Measurements from ENCODE around the gene THSD7B. TPM values are rescaled to one million over a fixed set of nuclear protein-coding genes. Genes with fewer than 3 reads are reported as not detected.

Gene THSD7B
- polyA plus RNA-seq, 2 of the 4 experiments (the other 2 are of a cell fraction), result not detected

DNA sequence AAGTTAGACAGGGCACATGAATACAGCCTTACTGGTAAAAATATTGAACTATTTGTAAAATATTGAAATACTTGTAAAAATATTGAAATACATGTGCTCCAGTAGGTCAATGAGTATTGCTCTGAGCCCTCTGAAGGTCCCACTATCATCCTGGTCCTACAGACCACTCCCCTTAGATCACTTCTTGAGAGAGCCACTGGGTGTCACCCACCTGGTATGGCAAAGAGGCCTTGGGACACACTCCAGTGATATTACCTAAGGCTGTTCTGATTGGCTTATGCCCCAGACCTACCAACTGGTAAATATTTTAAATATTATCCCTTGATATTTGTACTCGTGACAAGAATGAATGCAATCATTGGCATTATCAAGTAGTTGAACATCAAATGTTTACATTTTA, 5.0 kb downstream of the THSD7B start:
- ATAC-seq (no peak), FAIRE-seq (no peak), DNase-seq (ENCODE audit: low read depth in 1 of 2, low spot score in 1 of 2) (no peak)
- TF ChIP-seq KDM5A (IDR thresholded peaks at IDR 0.05) (no peak), ZFP36 (IDR thresholded peaks at IDR 0.05; ENCODE audit: borderline replicate concordance, partially characterized antibody) (no peak), EHMT2 (IDR thresholded peaks at IDR 0.05; ENCODE audit: low read depth) (no peak), GATA3 (IDR thresholded peaks at IDR 0.05; ENCODE audit: borderline replicate concordance) (no peak), ZNF302 (CRISPR knock-in tag; IDR thresholded peaks at IDR 0.05) (no peak), TFCP2L1 (CRISPR knock-in tag; IDR thresholded peaks at IDR 0.05) (no peak)
- TF ChIP-seq, protein P1, sequence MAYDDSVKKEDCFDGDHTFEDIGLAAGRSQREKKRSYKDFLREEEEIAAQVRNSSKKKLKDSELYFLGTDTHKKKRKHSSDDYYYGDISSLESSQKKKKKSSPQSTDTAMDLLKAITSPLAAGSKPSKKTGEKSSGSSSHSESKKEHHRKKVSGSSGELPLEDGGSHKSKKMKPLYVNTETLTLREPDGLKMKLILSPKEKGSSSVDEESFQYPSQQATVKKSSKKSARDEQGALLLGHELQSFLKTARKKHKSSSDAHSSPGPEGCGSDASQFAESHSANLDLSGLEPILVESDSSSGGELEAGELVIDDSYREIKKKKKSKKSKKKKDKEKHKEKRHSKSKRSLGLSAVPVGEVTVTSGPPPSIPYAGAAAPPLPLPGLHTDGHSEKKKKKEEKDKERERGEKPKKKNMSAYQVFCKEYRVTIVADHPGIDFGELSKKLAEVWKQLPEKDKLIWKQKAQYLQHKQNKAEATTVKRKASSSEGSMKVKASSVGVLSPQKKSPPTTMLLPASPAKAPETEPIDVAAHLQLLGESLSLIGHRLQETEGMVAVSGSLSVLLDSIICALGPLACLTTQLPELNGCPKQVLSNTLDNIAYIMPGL (CRISPR knock-in tag; IDR thresholded peaks at IDR 0.05; ENCODE audit: borderline replicate concordance), result no peak
- Histone ChIP-seq H3K4me2 (no peak overlapping the region), H3K9me3 (no peaks in the 10 kb centered on the region), H3K27ac (no peak overlapping the region), H3K4me1 (no peaks in the 10 kb centered on the region), H3K4me3 (no peak overlapping the region)
- ChIA-PET POLR2A (no interaction called here), CTCF (no interaction called here)
- WGBS (ENCODE audit: missing lambda C conversion rate), result 0% methylated on average over 1 of the region's 1 CpG

DNA sequence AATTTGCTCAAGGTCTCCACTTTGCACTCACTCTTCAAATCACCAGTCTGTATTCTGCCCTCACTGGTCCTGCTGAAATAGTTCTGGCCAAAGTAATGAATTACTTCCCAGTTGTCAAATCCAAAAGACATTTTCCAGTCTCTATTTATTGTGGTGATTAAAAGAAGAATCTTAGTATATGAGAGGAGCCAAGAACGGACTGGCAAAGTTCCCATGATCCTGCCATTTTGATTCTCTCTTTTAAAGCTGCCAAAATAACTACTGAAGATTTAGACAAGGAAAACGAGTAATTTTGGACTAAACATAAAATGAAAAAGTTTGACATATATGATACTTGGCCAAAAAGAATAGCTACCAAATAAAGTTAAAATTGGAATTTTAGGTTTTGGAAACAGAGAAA, 12.0 kb downstream of the THSD7B start:
- CTCF ChIA-PET, result no interaction called here
- FAIRE-seq, result no peak
- WGBS (ENCODE audit: missing lambda C conversion rate), result 0% methylated on average over 2 of the region's 2 CpGs

GRCh38 chr2:136783856-136784255, 18.5 kb downstream of the THSD7B start:
- DNase-seq (ENCODE audit: low read depth in 1 of 2, low spot score in 1 of 2), result no peak
- H3K4me3 ChIP-seq, result no peak overlapping the region
- POLR2A ChIA-PET, result no interaction called here
- no peak overlapping the region for H3K4me2 ChIP-seq
- 0% methylated on average over 4 of the region's 4 CpGs for WGBS (ENCODE audit: missing lambda C conversion rate)
- TF ChIP-seq RARB (CRISPR knock-in tag; IDR thresholded peaks at IDR 0.05), result no peak
- TF ChIP-seq, protein P2, sequence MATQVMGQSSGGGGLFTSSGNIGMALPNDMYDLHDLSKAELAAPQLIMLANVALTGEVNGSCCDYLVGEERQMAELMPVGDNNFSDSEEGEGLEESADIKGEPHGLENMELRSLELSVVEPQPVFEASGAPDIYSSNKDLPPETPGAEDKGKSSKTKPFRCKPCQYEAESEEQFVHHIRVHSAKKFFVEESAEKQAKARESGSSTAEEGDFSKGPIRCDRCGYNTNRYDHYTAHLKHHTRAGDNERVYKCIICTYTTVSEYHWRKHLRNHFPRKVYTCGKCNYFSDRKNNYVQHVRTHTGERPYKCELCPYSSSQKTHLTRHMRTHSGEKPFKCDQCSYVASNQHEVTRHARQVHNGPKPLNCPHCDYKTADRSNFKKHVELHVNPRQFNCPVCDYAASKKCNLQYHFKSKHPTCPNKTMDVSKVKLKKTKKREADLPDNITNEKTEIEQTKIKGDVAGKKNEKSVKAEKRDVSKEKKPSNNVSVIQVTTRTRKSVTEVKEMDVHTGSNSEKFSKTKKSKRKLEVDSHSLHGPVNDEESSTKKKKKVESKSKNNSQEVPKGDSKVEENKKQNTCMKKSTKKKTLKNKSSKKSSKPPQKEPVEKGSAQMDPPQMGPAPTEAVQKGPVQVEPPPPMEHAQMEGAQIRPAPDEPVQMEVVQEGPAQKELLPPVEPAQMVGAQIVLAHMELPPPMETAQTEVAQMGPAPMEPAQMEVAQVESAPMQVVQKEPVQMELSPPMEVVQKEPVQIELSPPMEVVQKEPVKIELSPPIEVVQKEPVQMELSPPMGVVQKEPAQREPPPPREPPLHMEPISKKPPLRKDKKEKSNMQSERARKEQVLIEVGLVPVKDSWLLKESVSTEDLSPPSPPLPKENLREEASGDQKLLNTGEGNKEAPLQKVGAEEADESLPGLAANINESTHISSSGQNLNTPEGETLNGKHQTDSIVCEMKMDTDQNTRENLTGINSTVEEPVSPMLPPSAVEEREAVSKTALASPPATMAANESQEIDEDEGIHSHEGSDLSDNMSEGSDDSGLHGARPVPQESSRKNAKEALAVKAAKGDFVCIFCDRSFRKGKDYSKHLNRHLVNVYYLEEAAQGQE (IDR thresholded peaks at IDR 0.05), result no peak
- TF ChIP-seq RFX5 (IDR thresholded peaks at IDR 0.05), result no peak
- no peak for TF ChIP-seq HOXB5 (CRISPR knock-in tag; IDR thresholded peaks at IDR 0.05)
- no peak for TF ChIP-seq RNF2 (IDR thresholded peaks at IDR 0.05; ENCODE audit: borderline replicate concordance, low read depth)
- TF ChIP-seq CBX2 (IDR thresholded peaks at IDR 0.05; ENCODE audit: borderline replicate concordance, low read depth), result no peak
- no peak for TF ChIP-seq BHLHE40 (IDR thresholded peaks at IDR 0.05; ENCODE audit: low read depth, low read length)
- no peak for TF ChIP-seq ZC3H11A (IDR thresholded peaks at IDR 0.05)
- TF ChIP-seq HOXA7 (CRISPR knock-in tag; IDR thresholded peaks at IDR 0.05), result no peak
- no peaks in the 10 kb centered on the region for H3K4me1 ChIP-seq
- FAIRE-seq, result no peak
- CTCF ChIA-PET, result no interaction called here
- H3K9me3 ChIP-seq, result no peaks in the 10 kb centered on the region
- H3K27ac ChIP-seq, result no peak overlapping the region
- no peak for ATAC-seq

More for the DNA sequence above, 12.0 kb downstream of the THSD7B start:
- Histone ChIP-seq H3K27ac (no peak overlapping the region), H3K9me3 (no peaks in the 10 kb centered on the region), H3K4me2 (no peak overlapping the region), H3K4me3 (no peak overlapping the region), H3K4me1 (no peaks in the 10 kb centered on the region)
- POLR2A ChIA-PET, result no interaction called here
- TF ChIP-seq CEBPB (IDR thresholded peaks at IDR 0.05) (no peak), KDM1A (IDR thresholded peaks at IDR 0.05; ENCODE audit: low read depth) (no peak)
- TF ChIP-seq, protein P3, sequence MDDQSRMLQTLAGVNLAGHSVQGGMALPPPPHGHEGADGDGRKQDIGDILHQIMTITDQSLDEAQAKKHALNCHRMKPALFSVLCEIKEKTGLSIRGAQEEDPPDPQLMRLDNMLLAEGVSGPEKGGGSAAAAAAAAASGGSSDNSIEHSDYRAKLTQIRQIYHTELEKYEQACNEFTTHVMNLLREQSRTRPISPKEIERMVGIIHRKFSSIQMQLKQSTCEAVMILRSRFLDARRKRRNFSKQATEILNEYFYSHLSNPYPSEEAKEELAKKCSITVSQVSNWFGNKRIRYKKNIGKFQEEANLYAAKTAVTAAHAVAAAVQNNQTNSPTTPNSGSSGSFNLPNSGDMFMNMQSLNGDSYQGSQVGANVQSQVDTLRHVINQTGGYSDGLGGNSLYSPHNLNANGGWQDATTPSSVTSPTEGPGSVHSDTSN (IDR thresholded peaks at IDR 0.05), result no peak
- DNase-seq (ENCODE audit: low read depth in 1 of 2, low spot score in 1 of 2) (no peak), ATAC-seq (no peak)
